ENCODE data around the gene ZNF311. TPM values are rescaled to one million over a fixed set of nuclear protein-coding genes. Genes with fewer than 3 reads are reported as not detected.
"Not testable (repeated sequence)": the region's sequence is repeated elsewhere in the genome, so short reads cannot be mapped to it uniquely, and the experiment has no call there.

ZNF311 gene
- total and polyA plus RNA-seq, 9 of the 15 experiments (the other 6 are each of a cell fraction or from before 2014, with no cell fraction given): 5.1 to 10.0 (median 7.5) TPM

DNA sequence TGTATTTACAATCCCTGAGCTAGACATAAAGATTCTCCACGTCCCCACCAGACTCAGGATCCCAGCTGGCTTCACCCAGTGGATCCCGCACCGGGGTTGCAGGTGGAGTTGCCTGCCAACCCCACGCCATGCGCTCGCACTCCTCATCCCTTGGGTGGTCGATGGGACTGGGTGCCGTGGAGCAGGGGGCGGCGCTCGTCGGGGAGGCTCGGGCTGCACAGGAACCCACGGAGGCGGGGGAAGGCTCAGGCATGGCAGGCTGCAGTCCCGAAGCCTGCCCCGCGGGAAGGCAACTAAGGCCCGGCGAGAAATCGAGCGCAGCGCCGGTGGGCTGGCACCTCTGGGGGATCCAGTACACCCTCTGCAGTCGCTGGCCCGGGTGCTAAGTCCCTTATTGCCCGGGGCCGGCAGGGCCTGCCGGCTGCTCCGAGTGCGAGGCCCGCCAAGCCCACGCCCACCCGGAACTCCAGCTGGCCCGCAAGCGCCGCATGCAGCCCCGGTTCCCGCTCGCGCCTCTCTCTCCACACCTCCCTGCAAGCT is 55.4 kb downstream of the ZNF311 start:
- H3K4me2 ChIP-seq (ENCODE audit: insufficient read depth, low read length); intact Hi-C loops (cut with micrococcal nuclease); H3K79me2 ChIP-seq (ENCODE audit: control insufficient read depth, insufficient read depth, low read length); H3K36me3 ChIP-seq (ENCODE audit: control insufficient read depth, insufficient read depth, low read length); H3K4me3 ChIP-seq; H3K9me3 ChIP-seq (replicated peaks; ENCODE audit: control insufficient read depth, insufficient read depth, low read depth, low read length); BruUV-seq (replicated peaks); DNase-seq (ENCODE audit: extremely low read depth in 1 of 4, low spot score in 3 of 4); ATAC-seq; H2AFZ ChIP-seq (ENCODE audit: low read depth, low read length); H3K9me1 ChIP-seq (ENCODE audit: control insufficient read depth, insufficient read depth, low read length); H4K20me1 ChIP-seq (replicated peaks; ENCODE audit: control insufficient read depth, insufficient read depth, low read length); H3K9ac ChIP-seq (ENCODE audit: insufficient read depth in 1 of 2, low read depth in 2 of 2, low read length in 2 of 2); FAIRE-seq; CTCF ChIA-PET (ENCODE audit: low intra/inter-chr PET ratio); H3K27me3 ChIP-seq (ENCODE audit: control insufficient read depth in 2 of 2, insufficient read depth in 2 of 2, low read length in 2 of 2); H3K27ac ChIP-seq (ENCODE audit: extremely low read depth, low read depth, low read length): not testable (repeated sequence)
- POLR2A ChIA-PET: interaction anchor here (0.6 to 1.3 kb wide), 4 partner anchors 12 to 159 kb away, joined by 3 read pairs; partner anchors contain the start of gene TRIM27
- TF ChIP-seq RBFOX2 (IDR thresholded peaks at IDR 0.05; ENCODE audit: low read depth, low read length): 0 out of 2 replicates have a peak, but pooled peaks have one; percentile 1
- WGBS (ENCODE audit: insufficient coverage, low coverage, missing lambda C conversion rate): 98% methylated on average over 21 of the region's 41 CpGs
- in situ Hi-C loops (cut with MboI): loop anchor here (5.0 kb wide), 1 partner anchor 33 kb away; no protein-coding TSS in a partner anchor
- peaks cover 30 to 47% of the 10 kb centered on the region in 2 experiments for H3K4me1 ChIP-seq (replicated peaks in 1 of 2; ENCODE audit: control insufficient read depth in 2 of 2, insufficient read depth in 2 of 2, low read length in 2 of 2)

GRCh38 chr6:28948782-28949486 is 56.2 kb downstream of the ZNF311 start:
- intact Hi-C loops (cut with micrococcal nuclease) (no loop called here), in situ Hi-C loops (cut with MboI) (loop anchor here (5.0 kb wide), 1 partner anchor 33 kb away; no protein-coding TSS in a partner anchor)
- TSS peak; percentile 96 for BruUV-seq (replicated peaks)
- H3K27me3 ChIP-seq (ENCODE audit: control insufficient read depth in 2 of 2, insufficient read depth in 2 of 2, low read length in 2 of 2): no peaks in the 10 kb centered on the region
- H3K36me3 ChIP-seq (ENCODE audit: control insufficient read depth, insufficient read depth, low read length): no peaks in the 10 kb centered on the region
- no peak for DNase-seq (ENCODE audit: extremely low read depth in 1 of 4, low spot score in 3 of 4)
- FAIRE-seq: no peak
- no peak overlapping the region for H3K4me2 ChIP-seq (ENCODE audit: insufficient read depth, low read length)
- WGBS (ENCODE audit: insufficient coverage, low coverage, missing lambda C conversion rate): 87% methylated on average over 23 of the region's 23 CpGs
- no peaks in the 10 kb centered on the region for H3K9me1 ChIP-seq (ENCODE audit: control insufficient read depth, insufficient read depth, low read length)
- no peak overlapping the region for H3K4me3 ChIP-seq
- no peak for ATAC-seq
- ChIA-PET CTCF (ENCODE audit: low intra/inter-chr PET ratio) (interaction anchor here (0.6 kb wide), 1 partner anchor 235 kb away, joined by 10 read pairs; no protein-coding TSS in a partner anchor), POLR2A (interaction anchor here (0.6 to 3.9 kb wide), 5 partner anchors 12 to 158 kb away, joined by 3 to 21 read pairs (median 3); partner anchors contain the start of gene TRIM27)
- H3K4me1 ChIP-seq (replicated peaks in 1 of 2; ENCODE audit: control insufficient read depth in 2 of 2, insufficient read depth in 2 of 2, low read length in 2 of 2): peaks cover 22 to 44% of the 10 kb centered on the region in 2 experiments; a peak in 4 of 5 replicates
- no peaks in the 10 kb centered on the region for H4K20me1 ChIP-seq (replicated peaks; ENCODE audit: control insufficient read depth, insufficient read depth, low read length)
- no peaks in the 10 kb centered on the region for H3K79me2 ChIP-seq (ENCODE audit: control insufficient read depth, insufficient read depth, low read length)
- H3K27ac ChIP-seq (ENCODE audit: extremely low read depth, low read depth, low read length): peak overlapping the region; percentile 26; the same call in 1 of the 3 replicates
- 0 out of 2 replicates have a peak overlapping the region, but pooled peaks have one; percentile 5 for H2AFZ ChIP-seq (ENCODE audit: low read depth, low read length)
- H3K9me3 ChIP-seq (replicated peaks; ENCODE audit: control insufficient read depth, insufficient read depth, low read depth, low read length): no peaks in the 10 kb centered on the region
- H3K9ac ChIP-seq (ENCODE audit: insufficient read depth in 1 of 2, low read depth in 2 of 2, low read length in 2 of 2): no peak overlapping the region
- TF ChIP-seq, protein P1, sequence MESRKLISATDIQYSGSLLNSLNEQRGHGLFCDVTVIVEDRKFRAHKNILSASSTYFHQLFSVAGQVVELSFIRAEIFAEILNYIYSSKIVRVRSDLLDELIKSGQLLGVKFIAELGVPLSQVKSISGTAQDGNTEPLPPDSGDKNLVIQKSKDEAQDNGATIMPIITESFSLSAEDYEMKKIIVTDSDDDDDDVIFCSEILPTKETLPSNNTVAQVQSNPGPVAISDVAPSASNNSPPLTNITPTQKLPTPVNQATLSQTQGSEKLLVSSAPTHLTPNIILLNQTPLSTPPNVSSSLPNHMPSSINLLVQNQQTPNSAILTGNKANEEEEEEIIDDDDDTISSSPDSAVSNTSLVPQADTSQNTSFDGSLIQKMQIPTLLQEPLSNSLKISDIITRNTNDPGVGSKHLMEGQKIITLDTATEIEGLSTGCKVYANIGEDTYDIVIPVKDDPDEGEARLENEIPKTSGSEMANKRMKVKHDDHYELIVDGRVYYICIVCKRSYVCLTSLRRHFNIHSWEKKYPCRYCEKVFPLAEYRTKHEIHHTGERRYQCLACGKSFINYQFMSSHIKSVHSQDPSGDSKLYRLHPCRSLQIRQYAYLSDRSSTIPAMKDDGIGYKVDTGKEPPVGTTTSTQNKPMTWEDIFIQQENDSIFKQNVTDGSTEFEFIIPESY (CRISPR knock-in tag; IDR thresholded peaks at IDR 0.05): 0 out of 2 replicates have a peak, but pooled peaks have one; percentile 9
- 0 out of 4 replicates have a peak, but pooled peaks of 1 of the 2 experiments have one; percentile 26 for TF ChIP-seq BCLAF1 (IDR thresholded peaks at IDR 0.05; ENCODE audit: borderline replicate concordance in 1 of 2, control insufficient read depth in 1 of 2, low read depth in 2 of 2, low read length in 1 of 2)
- TF ChIP-seq, protein P2, sequence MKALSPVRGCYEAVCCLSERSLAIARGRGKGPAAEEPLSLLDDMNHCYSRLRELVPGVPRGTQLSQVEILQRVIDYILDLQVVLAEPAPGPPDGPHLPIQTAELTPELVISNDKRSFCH (CRISPR knock-in tag; IDR thresholded peaks at IDR 0.05): no peak
- TF ChIP-seq, protein P2 (tag; IDR thresholded peaks at IDR 0.05): no peak
- no peak for TF ChIP-seq ZNF41 (CRISPR knock-in tag; conservative IDR thresholded peaks at IDR 0.05)
